SU-DHL-6 (cell line): ENCODE measurements around the gene KRTAP10-8.

Source experiments
- EZH2phosphoT487 ChIP-seq: fragments of 200-600 bp; sonication (generic), shearing (Covaris generic); conservative IDR thresholded peaks from 2 replicates; pipeline ENCODE4 v1.6.1; 2018; ENCODE audit warnings: mild to moderate bottlenecking, antibody characterized with exemption, low read length, moderate library complexity, mixed read lengths
- TF ChIP-seq, protein P1 (sequence below): fragments of 200-600 bp; sonication (generic); IDR thresholded peaks from one replicate; pipeline ENCODE4 v1.5.1; 2017; ENCODE audit warnings: antibody characterized with exemption, mild to moderate bottlenecking, low read length, moderate library complexity; ENCODE audit not compliant: insufficient read depth, poor library complexity, severe bottlenecking

DNA sequence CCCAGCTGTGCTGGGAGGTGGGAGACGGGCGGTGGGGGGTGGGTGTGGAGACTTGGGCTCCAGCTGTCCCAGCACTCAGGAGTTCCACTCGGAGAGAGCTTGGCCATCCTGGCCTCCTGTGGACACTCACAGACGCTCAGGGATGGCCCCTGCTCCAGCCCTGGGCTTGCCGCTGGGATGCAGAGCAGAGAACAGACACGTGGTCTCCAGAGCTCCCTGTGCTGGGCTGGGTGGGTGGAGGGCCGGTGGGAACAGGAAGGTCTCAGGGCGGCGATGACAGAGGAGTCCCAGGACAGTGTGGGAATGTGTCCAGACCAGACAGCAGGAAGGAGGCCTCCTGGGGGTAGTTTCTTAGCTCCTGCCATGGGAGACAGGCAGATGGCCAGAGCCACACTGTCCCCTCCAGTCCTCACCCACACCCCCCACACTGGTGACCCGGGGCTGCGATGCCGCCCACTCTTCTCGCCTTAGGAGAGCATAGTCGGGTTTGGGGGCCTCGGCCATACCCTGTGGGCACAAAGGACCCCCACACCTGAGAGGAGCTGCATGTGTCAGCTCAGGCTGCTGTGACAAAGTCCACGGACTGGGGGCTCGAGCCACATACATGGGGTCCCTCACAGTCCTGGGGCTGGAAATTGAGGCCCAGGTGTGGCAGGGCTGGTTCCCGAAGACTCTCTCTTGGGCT is 17.0 kb downstream of the KRTAP10-8 start:
- TF ChIP-seq, protein P1, sequence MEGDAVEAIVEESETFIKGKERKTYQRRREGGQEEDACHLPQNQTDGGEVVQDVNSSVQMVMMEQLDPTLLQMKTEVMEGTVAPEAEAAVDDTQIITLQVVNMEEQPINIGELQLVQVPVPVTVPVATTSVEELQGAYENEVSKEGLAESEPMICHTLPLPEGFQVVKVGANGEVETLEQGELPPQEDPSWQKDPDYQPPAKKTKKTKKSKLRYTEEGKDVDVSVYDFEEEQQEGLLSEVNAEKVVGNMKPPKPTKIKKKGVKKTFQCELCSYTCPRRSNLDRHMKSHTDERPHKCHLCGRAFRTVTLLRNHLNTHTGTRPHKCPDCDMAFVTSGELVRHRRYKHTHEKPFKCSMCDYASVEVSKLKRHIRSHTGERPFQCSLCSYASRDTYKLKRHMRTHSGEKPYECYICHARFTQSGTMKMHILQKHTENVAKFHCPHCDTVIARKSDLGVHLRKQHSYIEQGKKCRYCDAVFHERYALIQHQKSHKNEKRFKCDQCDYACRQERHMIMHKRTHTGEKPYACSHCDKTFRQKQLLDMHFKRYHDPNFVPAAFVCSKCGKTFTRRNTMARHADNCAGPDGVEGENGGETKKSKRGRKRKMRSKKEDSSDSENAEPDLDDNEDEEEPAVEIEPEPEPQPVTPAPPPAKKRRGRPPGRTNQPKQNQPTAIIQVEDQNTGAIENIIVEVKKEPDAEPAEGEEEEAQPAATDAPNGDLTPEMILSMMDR = no peak
- TF ChIP-seq EZH2phosphoT487 = no peak
